ENCODE measurements around the gene GLIPR2. TPM values are rescaled to one million over a fixed set of nuclear protein-coding genes. Genes with fewer than 3 reads are reported as not detected.

Gene GLIPR2
- total and polyA plus RNA-seq, 2 of the 4 experiments (the other 2 are of a cell fraction), result 35.8 to 43.3 TPM

GRCh38 chr9:36207546-36208012 lies 71.0 kb downstream of the GLIPR2 start:
- H3K56ac ChIP-seq (ENCODE audit: extremely low read depth, insufficient read depth, low read length), result peak overlapping the region; percentile 62; the same call in 1 of the 2 replicates
- POLR2A ChIA-PET (ENCODE audit: unreplicated experiment), result interaction anchor here (0.6 to 1.1 kb wide), 2 partner anchors 12 to 17 kb away, joined by 3 to 7 read pairs; partner anchors contain the start of gene CLTA
- DNase-seq, result peak; percentile 63
- in situ Hi-C loops (cut with MboI; ENCODE audit: low sequenced_read_pairs) (no loop called here), dilution Hi-C loops (cut with HindIII; ENCODE audit: low sequenced_read_pairs, unreplicated experiment) (no loop called here), intact Hi-C loops (cut with micrococcal nuclease) (loop anchor here (2.0 to 5.0 kb wide), 2 partner anchors 15 to 250 kb away; partner anchors contain the start of gene OR2S2)
- peak overlapping the region; percentile 43 for H4K5ac ChIP-seq (ENCODE audit: low read depth, low read length)
- H4K91ac ChIP-seq (ENCODE audit: insufficient read depth, low read depth, low read length), result peak overlapping the region; percentile 64
- H4K20me1 ChIP-seq (ENCODE audit: insufficient read depth, low read length), result peaks cover 74% of the 10 kb centered on the region
- peak overlapping the region; percentile 28; the same call in 1 of the 2 replicates for H3K9ac ChIP-seq (ENCODE audit: low read depth, low read length)
- H3K4ac ChIP-seq (ENCODE audit: low read depth, low read length), result peak overlapping the region; percentile 75
- peak overlapping the region; percentile 93 for H2AK9ac ChIP-seq (replicated peaks; ENCODE audit: low read depth, low read length, poor library complexity)
- H3K36me3 ChIP-seq (ENCODE audit: control insufficient read depth, insufficient read depth, low read length), result peaks cover 75% of the 10 kb centered on the region
- H3K79me1 ChIP-seq (ENCODE audit: low read depth in 1 of 2, low read length in 2 of 2), result peaks cover 57 to 85% of the 10 kb centered on the region in 2 experiments
- peak overlapping the region; percentile 43 for H2BK20ac ChIP-seq (ENCODE audit: low read depth, low read length)
- peak overlapping the region; percentile 73 for H3K23ac ChIP-seq (ENCODE audit: low read depth, low read length)
- peak overlapping the region; percentile 49 for H3K4me2 ChIP-seq (ENCODE audit: low read depth, low read length)
- WGBS, 2 experiments (ENCODE audit: extremely low coverage in 2 of 2, insufficient read length in 1 of 2), result no CpG with 5 or more reads among the region's 1 CpG
- TF ChIP-seq RCOR1 (IDR thresholded peaks at IDR 0.05; ENCODE audit: insufficient replicate concordance, low read length), result no peak
- TF ChIP-seq CEBPB (IDR thresholded peaks at IDR 0.05; ENCODE audit: low read depth, low read length), result no peak
- no peak for TF ChIP-seq USF2 (IDR thresholded peaks at IDR 0.05; ENCODE audit: low read depth, low read length)
- no peak for TF ChIP-seq FOS (IDR thresholded peaks at IDR 0.05; ENCODE audit: low read depth, low read length)
- TF ChIP-seq SMC3 (IDR thresholded peaks at IDR 0.05; ENCODE audit: low read depth, low read length), result no peak
- TF ChIP-seq ELK1 (IDR thresholded peaks at IDR 0.05; ENCODE audit: borderline replicate concordance, low read depth, low read length), result no peak
- peak; percentile 92 for TF ChIP-seq NFE2L2 (IDR thresholded peaks at IDR 0.05; ENCODE audit: low read depth, low read length)
- no peak for TF ChIP-seq MXI1 (IDR thresholded peaks at IDR 0.05; ENCODE audit: borderline replicate concordance, low read depth, low read length)
- TF ChIP-seq MAFK (IDR thresholded peaks at IDR 0.05; ENCODE audit: low read depth, low read length), result peak; percentile 54; the same call in 1 of the 2 replicates
- no peak for TF ChIP-seq MAZ (IDR thresholded peaks at IDR 0.05; ENCODE audit: borderline replicate concordance, low read depth, low read length)
- H2BK15ac ChIP-seq (ENCODE audit: low read depth, low read length), result peak overlapping the region; percentile 4; the same call in 2 of the 3 replicates
- peak overlapping the region; percentile 3 to 22; a peak in 1 of 4 replicates for H4K8ac ChIP-seq (ENCODE audit: low read depth in 2 of 2, low read length in 2 of 2)
- H2AK5ac ChIP-seq (ENCODE audit: low read depth, low read length), result peak overlapping the region; percentile 69; the same call in 1 of the 2 replicates
- peak; percentile 58 for ATAC-seq (ENCODE audit: low read depth)
- peaks cover 27% of the 10 kb centered on the region for H3K4me1 ChIP-seq (ENCODE audit: control insufficient read depth, insufficient read depth, low read length)
- H2BK5ac ChIP-seq (ENCODE audit: low read depth, low read length, poor library complexity, severe bottlenecking), result peak overlapping the region; percentile 96
- no peak overlapping the region for H3K4me3 ChIP-seq (ENCODE audit: insufficient read depth, low read depth, low read length)
- CTCF ChIA-PET, result interaction anchor here (0.6 to 1.2 kb wide), 2 partner anchors 16 to 375 kb away, joined by 3 to 4 read pairs; no protein-coding TSS in a partner anchor
- peak overlapping the region; percentile 85 for H3K27ac ChIP-seq (ENCODE audit: insufficient read depth, low read length)
- H3K9me3 ChIP-seq (ENCODE audit: control insufficient read depth, insufficient read depth, low read length), result no peaks in the 10 kb centered on the region
- no TSS peak for BruUV-seq (replicated peaks)
- peak overlapping the region; percentile 22 for H3K14ac ChIP-seq (replicated peaks; ENCODE audit: low read depth, low read length)
- H2BK120ac ChIP-seq (ENCODE audit: low read depth, low read length), result peak overlapping the region; percentile 38; the same call in 1 of the 2 replicates
- no peak overlapping the region for H2AFZ ChIP-seq (replicated peaks; ENCODE audit: low read length, poor library complexity)
- H3K9me1 ChIP-seq (ENCODE audit: insufficient read depth, low read length), result peaks cover 40% of the 10 kb centered on the region
- no peaks in the 10 kb centered on the region for H3K27me3 ChIP-seq (ENCODE audit: control insufficient read depth, insufficient read depth, low read length)
- peak overlapping the region; percentile 54 for H3K18ac ChIP-seq (ENCODE audit: low read depth, low read length)
